ENCODE measurements around the gene CAMK1D.
"Not testable (repeated sequence)": the region's sequence is repeated elsewhere in the genome, so short reads cannot be mapped to it uniquely, and the experiment has no call there.

CAMK1D gene

GRCh38 chr10:12526311-12526710 lies 177.0 kb downstream of the CAMK1D start:
- DNase-seq: no peak

- DNase-seq: no peak
Observed at GRCh38 chr10:12529976-12530375, 180.6 kb downstream of the CAMK1D start.

- no peak for DNase-seq
Observed at GRCh38 chr10:12531305-12532220, 182.2 kb downstream of the CAMK1D start.

- DNase-seq: no peak
Observed at GRCh38 chr10:12533151-12533550, 183.8 kb downstream of the CAMK1D start.

GRCh38 chr10:12533723-12534122 lies 184.4 kb downstream of the CAMK1D start:
- DNase-seq: no peak

GRCh38 chr10:12534824-12535223 lies 185.5 kb downstream of the CAMK1D start:
- no peak for DNase-seq

GRCh38 chr10:12535656-12536055 lies 186.3 kb downstream of the CAMK1D start:
- no peak for DNase-seq

GRCh38 chr10:12538491-12538995 lies 189.2 kb downstream of the CAMK1D start:
- DNase-seq: no peak

GRCh38 chr10:12539350-12540164 lies 190.2 kb downstream of the CAMK1D start:
- DNase-seq: no peak

GRCh38 chr10:12540341-12540781 lies 191.0 kb downstream of the CAMK1D start:
- DNase-seq: no peak

GRCh38 chr10:12541446-12542067 lies 192.2 kb downstream of the CAMK1D start:
- DNase-seq: no peak

GRCh38 chr10:12542133-12542670 lies 192.9 kb downstream of the CAMK1D start:
- DNase-seq: no peak

GRCh38 chr10:12543589-12543988 lies 194.2 kb downstream of the CAMK1D start:
- DNase-seq: no peak

- DNase-seq: not testable (repeated sequence)
Observed at GRCh38 chr10:12546160-12546802, 196.9 kb downstream of the CAMK1D start.

GRCh38 chr10:12547301-12547771 lies 198.0 kb downstream of the CAMK1D start:
- no peak for DNase-seq

GRCh38 chr10:12549297-12549696 lies 199.9 kb downstream of the CAMK1D start:
- DNase-seq: no peak

GRCh38 chr10:12550994-12551393 lies 201.6 kb downstream of the CAMK1D start:
- DNase-seq: no peak

- no peak for DNase-seq
Observed at GRCh38 chr10:12556039-12556438, 206.7 kb downstream of the CAMK1D start.

GRCh38 chr10:12559578-12560178 lies 210.3 kb downstream of the CAMK1D start:
- DNase-seq: no peak

- DNase-seq: no peak
Observed at GRCh38 chr10:12561307-12561706, 212.0 kb downstream of the CAMK1D start.

- DNase-seq: no peak
Observed at GRCh38 chr10:12561720-12562119, 212.4 kb downstream of the CAMK1D start.

- DNase-seq: no peak
Observed at GRCh38 chr10:12563489-12563888, 214.1 kb downstream of the CAMK1D start.

All from CD4-positive, alpha-beta T cell treated with Interferon gamma for 1 hour (primary cell).